ENCODE measurements around the gene BYSL.
A peak's percentile ranks its signal among the peaks of the same experiment; 100 is the strongest.

BYSL gene

DNA sequence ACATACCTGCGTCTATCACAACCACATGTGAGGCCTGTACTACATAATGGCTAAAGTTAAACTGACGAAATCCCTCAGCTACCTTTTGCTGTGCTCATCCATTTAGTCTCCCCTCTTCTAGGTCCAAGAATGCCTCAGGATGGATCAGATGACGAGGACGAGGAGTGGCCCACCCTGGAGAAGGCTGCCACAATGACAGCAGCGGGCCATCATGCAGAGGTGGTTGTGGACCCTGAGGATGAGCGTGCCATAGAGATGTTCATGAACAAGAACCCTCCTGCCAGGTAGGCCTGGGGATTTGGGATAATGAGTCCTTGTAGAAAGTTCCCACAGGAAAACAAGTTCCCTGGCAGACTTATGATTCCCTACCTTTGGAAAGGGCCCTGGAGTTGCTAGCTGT is 6.0 kb downstream of the BYSL start:
- TF ChIP-seq Cebpa-rat (IDR thresholded peaks at IDR 0.05) = no peak
- Histone ChIP-seq H3K36me3 (peaks cover 62 to 98% (median 93%) of the 10 kb centered on the region in 11 experiments), H3K27me3 (no peaks in the 10 kb centered on the region), H3K4me2 (peak overlapping the region in 7 of 11 experiments; percentile 2 to 25 (median 15); a peak in 4 of 22 replicates), H3K9me3 (replicated peaks in 1 of 11) (no peaks in the 10 kb centered on the region), H3K4me1 (peaks cover 33 to 93% (median 75%) of the 10 kb centered on the region in 10 experiments), H3K4me3 (no peak overlapping the region), H4K20me1 (peaks cover 5 to 100% (median 91%) of the 10 kb centered on the region in 11 experiments; a peak in 21 of 22 replicates), H3K27ac (peak overlapping the region in 3 of 11 experiments; percentile 8 to 25 (median 13); a peak in 2 of 22 replicates), H3K9ac (peak overlapping the region in 7 of 11 experiments; percentile 5 to 39 (median 25); a peak in 5 of 22 replicates)

DNA sequence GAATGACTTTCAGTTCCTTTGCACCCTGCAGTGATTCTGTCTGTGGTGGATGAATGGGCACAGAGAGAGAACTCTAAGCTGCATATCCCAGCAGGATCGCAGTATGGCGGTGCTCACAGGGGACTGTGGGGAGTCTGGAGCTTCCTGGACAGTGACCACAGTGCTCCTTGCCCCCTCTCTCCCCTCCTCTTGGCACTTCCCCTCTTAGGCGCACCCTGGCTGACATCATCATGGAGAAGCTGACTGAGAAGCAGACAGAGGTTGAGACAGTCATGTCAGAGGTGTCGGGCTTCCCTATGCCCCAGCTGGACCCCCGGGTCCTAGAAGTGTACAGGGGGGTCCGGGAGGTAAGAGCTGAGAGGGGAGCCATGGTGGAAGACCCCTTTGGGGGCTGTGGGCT is 8.6 kb downstream of the BYSL start:
- Histone ChIP-seq H3K9ac (peak overlapping the region; percentile 3 to 60 (median 39); a peak in 15 of 22 replicates), H3K27me3 (no peaks in the 10 kb centered on the region), H3K36me3 (peaks cover 81 to 100% (median 98%) of the 10 kb centered on the region in 11 experiments), H3K4me2 (peak overlapping the region in 9 of 11 experiments; percentile 4 to 61 (median 37); a peak in 15 of 22 replicates), H4K20me1 (peaks cover 8 to 90% (median 69%) of the 10 kb centered on the region in 11 experiments; a peak in 21 of 22 replicates), H3K27ac (peak overlapping the region in 10 of 11 experiments; percentile 15 to 100 (median 48); a peak in 16 of 22 replicates), H3K4me3 (no peak overlapping the region), H3K9me3 (replicated peaks in 1 of 11) (no peaks in the 10 kb centered on the region), H3K4me1 (peaks cover 25 to 95% (median 78%) of the 10 kb centered on the region in 10 experiments)
- TF ChIP-seq Cebpa-rat (IDR thresholded peaks at IDR 0.05) = no peak

- Histone ChIP-seq H3K4me3 (no peak overlapping the region), H3K4me1 (peaks cover 34 to 98% (median 81%) of the 10 kb centered on the region in 10 experiments), H3K27ac (peak overlapping the region in 9 of 11 experiments; percentile 94 to 100 (median 100); a peak in 13 of 22 replicates), H3K4me2 (peak overlapping the region in 5 of 11 experiments; percentile 9 to 97 (median 29); a peak in 4 of 22 replicates), H3K36me3 (peaks cover 95 to 100% (median 97%) of the 10 kb centered on the region in 11 experiments), H3K27me3 (no peaks in the 10 kb centered on the region), H4K20me1 (peaks cover 19 to 91% (median 58%) of the 10 kb centered on the region in 11 experiments; a peak in 21 of 22 replicates), H3K9me3 (replicated peaks in 1 of 11) (no peaks in the 10 kb centered on the region), H3K9ac (peak overlapping the region in 3 of 11 experiments; percentile 13 to 100 (median 22); a peak in 4 of 22 replicates)
- no peak for TF ChIP-seq Cebpa-rat (IDR thresholded peaks at IDR 0.05)
Measured at GRCh38 chr6:41931792-41932191, 10.5 kb downstream of the BYSL start.

- Histone ChIP-seq H3K9me3 (replicated peaks in 1 of 11) (no peaks in the 10 kb centered on the region), H3K4me3 (no peak overlapping the region), H3K9ac (peak overlapping the region in 7 of 11 experiments; percentile 12 to 100 (median 99); a peak in 9 of 22 replicates), H3K4me2 (peak overlapping the region in 6 of 11 experiments; percentile 8 to 100 (median 98); a peak in 4 of 22 replicates), H3K4me1 (peaks cover 40 to 99% (median 82%) of the 10 kb centered on the region in 10 experiments), H4K20me1 (peaks cover 19 to 85% (median 52%) of the 10 kb centered on the region in 11 experiments; a peak in 21 of 22 replicates), H3K36me3 (peaks cover 96 to 100% (median 97%) of the 10 kb centered on the region in 11 experiments), H3K27me3 (no peaks in the 10 kb centered on the region), H3K27ac (peak overlapping the region in 9 of 11 experiments; percentile 94 to 100 (median 100); a peak in 18 of 22 replicates)
- no peak for TF ChIP-seq Cebpa-rat (IDR thresholded peaks at IDR 0.05)
Measured at GRCh38 chr6:41932378-41932777, 11.1 kb downstream of the BYSL start.

GRCh38 chr6:41934278-41935192 is 13.2 kb downstream of the BYSL start:
- peak overlapping the region; percentile 92 to 100 (median 98) for H3K4me2 ChIP-seq
- peaks cover 74 to 100% (median 93%) of the 10 kb centered on the region in 11 experiments for H3K36me3 ChIP-seq
- peak overlapping the region; percentile 70 to 100 (median 97); a peak in 21 of 22 replicates for H3K9ac ChIP-seq
- H3K4me3 ChIP-seq = peak overlapping the region in 7 of 10 experiments; percentile 58 to 99 (median 97); a peak in 14 of 20 replicates
- H4K20me1 ChIP-seq = peaks cover 17 to 65% (median 36%) of the 10 kb centered on the region in 11 experiments; a peak in 21 of 22 replicates
- peaks cover 47 to 98% (median 86%) of the 10 kb centered on the region in 10 experiments for H3K4me1 ChIP-seq
- no peaks in the 10 kb centered on the region for H3K27me3 ChIP-seq
- TF ChIP-seq Cebpa-rat (IDR thresholded peaks at IDR 0.05) = peak in 9 of 11 experiments; percentile 66 to 97 (median 87); a peak in 16 of 22 replicates
- peak overlapping the region in 10 of 11 experiments; percentile 84 to 100 (median 100); a peak in 20 of 22 replicates for H3K27ac ChIP-seq
- H3K9me3 ChIP-seq (replicated peaks in 1 of 11) = no peaks in the 10 kb centered on the region

DNA sequence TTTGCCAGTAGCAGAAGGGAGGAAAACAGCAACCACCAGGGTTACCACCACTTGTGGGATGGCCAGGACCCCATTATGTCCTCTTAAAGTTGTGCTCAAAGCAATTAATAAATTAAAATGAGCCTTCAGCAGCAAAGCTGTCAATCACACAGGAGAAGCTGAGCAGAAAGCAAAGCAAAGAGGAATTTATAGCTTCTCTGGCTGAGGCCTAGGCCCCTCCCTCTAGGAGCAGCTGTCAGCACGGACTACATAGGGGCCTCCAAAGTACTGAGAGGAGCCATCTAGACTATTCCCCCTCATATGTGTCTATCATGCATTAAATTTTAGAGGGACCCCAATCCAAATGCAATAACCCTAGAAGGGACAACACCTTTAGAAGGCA is 13.9 kb downstream of the BYSL start:
- Histone ChIP-seq H3K27ac (peak overlapping the region; percentile 51 to 100 (median 99); a peak in 21 of 22 replicates), H3K9ac (peak overlapping the region; percentile 70 to 100 (median 97); a peak in 21 of 22 replicates), H3K9me3 (replicated peaks in 1 of 11) (no peaks in the 10 kb centered on the region), H4K20me1 (peaks cover 11 to 59% (median 29%) of the 10 kb centered on the region in 11 experiments; a peak in 21 of 22 replicates), H3K4me3 (peak overlapping the region in 8 of 10 experiments; percentile 45 to 99 (median 97); a peak in 16 of 20 replicates), H3K27me3 (no peaks in the 10 kb centered on the region), H3K4me1 (peaks cover 47 to 92% (median 80%) of the 10 kb centered on the region in 10 experiments), H3K36me3 (peaks cover 68 to 100% (median 93%) of the 10 kb centered on the region in 11 experiments), H3K4me2 (peak overlapping the region; percentile 92 to 100 (median 98))
- TF ChIP-seq Cebpa-rat (IDR thresholded peaks at IDR 0.05) = no peak

GRCh38 chr6:41935685-41936072 is 14.4 kb downstream of the BYSL start:
- Histone ChIP-seq H3K9me3 (replicated peaks in 1 of 11) (no peaks in the 10 kb centered on the region), H3K27ac (peak overlapping the region; percentile 51 to 100 (median 99); a peak in 21 of 22 replicates), H3K36me3 (peaks cover 63 to 100% (median 92%) of the 10 kb centered on the region in 11 experiments), H3K4me1 (peaks cover 47 to 87% (median 76%) of the 10 kb centered on the region in 10 experiments), H3K4me2 (peak overlapping the region; percentile 92 to 100 (median 98)), H4K20me1 (peaks cover 6 to 54% (median 25%) of the 10 kb centered on the region in 11 experiments; a peak in 20 of 22 replicates), H3K9ac (peak overlapping the region; percentile 70 to 100 (median 97)), H3K4me3 (peak overlapping the region; percentile 14 to 99 (median 80); a peak in 18 of 20 replicates), H3K27me3 (no peaks in the 10 kb centered on the region)
- no peak for TF ChIP-seq Cebpa-rat (IDR thresholded peaks at IDR 0.05)

All from BLaER1 treated with 17β-estradiol and CSF1 and Interleukin-3, amounts not matched to agents 10 nM and 100 nM (cell line).